A549 (cell line): ENCODE data around the gene SMIM7. TPM values are rescaled to one million over a fixed set of nuclear protein-coding genes. Genes with fewer than 3 reads are reported as not detected.

ENCODE experiments used
- ATAC-seq, 2 experiments: fragments of 200-7000 bp in 1 of 2; fragments of >200 bp in 1 of 2; cut with Nextera tagmentation in 1 of 2; cut with Tn5 transposase in 1 of 2; 3 replicates each; pipeline versions ENCODE4 v1.8.0 to v1.9.1; 2018 to 2020; ENCODE audit warnings: mild to moderate bottlenecking in 1 of 2, moderate library complexity in 1 of 2
- CTCF ChIA-PET: fragments of 300-600 bp; sonication (Branson Sonifier 250); formaldehyde crosslinking; extraction: SDS; loops from one replicate; lab custom pipeline; 2021; ENCODE audit warnings: antibody characterized with exemption, inconsistent platforms; lab: Yijun Ruan, JAX
- POLR2A ChIA-PET: fragments of 350-600 bp; formaldehyde crosslinking; extraction: SDS; loops from one replicate; lab custom pipeline; 2021; ENCODE audit warnings: antibody characterized with exemption, inconsistent platforms; lab: Yijun Ruan, JAX
- DNase-seq, 2 experiments: peaks; one replicate each; pipeline versions ENCODE4 v3.0.0 to v3.0.0-alpha.2; 2011 to 2016; ENCODE audit warnings: low read depth in 1 of 2, low spot score in 1 of 2
- FAIRE-seq: peaks from 2 replicates; lab custom pipeline; 2011; peaks lifted over from hg19 to GRCh38; lab: Jason Lieb, UNC
- H3K27ac ChIP-seq, 2 experiments: fragments of >200 bp; sonication (Bioruptor Twin); formaldehyde crosslinking; 3 replicates each; pipeline ENCODE4 v1.5.1; 2016 to 2017
- H3K4me1 ChIP-seq: fragments of >200 bp; sonication (Bioruptor Twin); formaldehyde crosslinking; 3 replicates; pipeline ENCODE4 v1.6.1; 2016
- H3K4me2 ChIP-seq: fragments of >200 bp; sonication (Bioruptor Twin); formaldehyde crosslinking; 3 replicates; pipeline ENCODE4 v1.6.1; 2016
- H3K4me3 ChIP-seq: fragments of >200 bp; sonication (Bioruptor Twin); formaldehyde crosslinking; 3 replicates; pipeline ENCODE4 v1.5.1; 2016
- H3K9me3 ChIP-seq: fragments of >200 bp; sonication (Bioruptor Twin); formaldehyde crosslinking; 3 replicates; pipeline ENCODE4 v1.6.1; 2016
- BHLHE40 ChIP-seq: IDR thresholded peaks from 2 replicates; pipeline ENCODE4 v1.6.1; 2012; ENCODE audit warnings: low read depth, low read length, inconsistent platforms
- CBX8 ChIP-seq: fragments of 200-600 bp; sonication (generic); IDR thresholded peaks from 2 replicates; pipeline ENCODE4 v1.6.1; 2016
- CHD2 ChIP-seq: fragments of 150-350 bp; IDR thresholded peaks from 2 replicates; pipeline ENCODE4 v1.6.1; 2014; ENCODE audit warnings: low read length; ENCODE audit not compliant: partially characterized antibody
- EP300 ChIP-seq, 2 experiments: fragments of >200 bp; sonication (Bioruptor Twin); formaldehyde crosslinking; IDR thresholded peaks; 2 replicates in 1 of 2; 3 replicates in 1 of 2; pipeline ENCODE4 v1.6.1; 2016 to 2017
- ESRRA ChIP-seq: fragments of 150-350 bp; IDR thresholded peaks from 2 replicates; pipeline ENCODE4 v1.6.1; 2014; ENCODE audit warnings: mild to moderate bottlenecking, low read length, borderline replicate concordance
- FOXS1 ChIP-seq: fragments of 250-450 bp; sonication (Bioruptor Pico); IDR thresholded peaks from 2 replicates; pipeline ENCODE4 v1.5.0; 2020; ENCODE audit warnings: mild to moderate bottlenecking, moderate library complexity
- HEYL ChIP-seq: fragments of 250-450 bp; sonication (Bioruptor Pico); IDR thresholded peaks from 2 replicates; pipeline ENCODE4 v1.8.0; 2021; ENCODE audit warnings: mild to moderate bottlenecking, moderate library complexity
- JUNB ChIP-seq: fragments of >200 bp; sonication (Bioruptor Twin); formaldehyde crosslinking; IDR thresholded peaks from 2 replicates; pipeline ENCODE4 v1.6.1; 2016
- MAFK ChIP-seq: fragments of 450-650 bp; IDR thresholded peaks from 2 replicates; pipeline ENCODE4 v1.6.1; 2014; ENCODE audit not compliant: partially characterized antibody
- MAX ChIP-seq: IDR thresholded peaks from 2 replicates; pipeline ENCODE4 v1.6.1; 2012
- NFE2L2 ChIP-seq: fragments of 150-350 bp; conservative IDR thresholded peaks from 2 replicates; pipeline ENCODE4 v1.6.1; 2014; ENCODE audit warnings: low read length
- NR3C1 ChIP-seq: fragments of >200 bp; sonication (Bioruptor Twin); formaldehyde crosslinking; IDR thresholded peaks from 3 replicates; pipeline ENCODE4 v1.6.1; 2017
- POLR2A ChIP-seq: IDR thresholded peaks from 2 replicates; pipeline ENCODE4 v1.6.1; 2012; ENCODE audit warnings: mild to moderate bottlenecking, low read length
- POLR2AphosphoS2 ChIP-seq: conservative IDR thresholded peaks from 2 replicates; pipeline ENCODE4 v1.6.1; 2012; ENCODE audit warnings: low read length, improper control_type of control experiment, inconsistent platforms
- RAD21 ChIP-seq, 2 experiments: fragments of >200 bp in 1 of 2; sonication (Bioruptor Twin) in 1 of 2; formaldehyde crosslinking in 1 of 2; IDR thresholded peaks in 1 of 2; conservative IDR thresholded peaks in 1 of 2; 2 replicates in 1 of 2; 3 replicates in 1 of 2; pipeline ENCODE4 v1.6.1; 2012 to 2018; ENCODE audit warnings: inconsistent platforms in 1 of 2
- RCOR1 ChIP-seq: fragments of 150-350 bp; IDR thresholded peaks from 2 replicates; pipeline ENCODE4 v1.6.1; 2014; ENCODE audit warnings: antibody characterized with exemption, low read length, low read depth
- REST ChIP-seq: fragments of 200-600 bp; sonication (generic); IDR thresholded peaks from 2 replicates; pipeline ENCODE4 v1.6.1; 2016; ENCODE audit warnings: antibody characterized with exemption, mild to moderate bottlenecking, moderate library complexity
- RNF2 ChIP-seq: fragments of 200-600 bp; sonication (generic); IDR thresholded peaks from 2 replicates; pipeline ENCODE4 v1.6.1; 2016; ENCODE audit warnings: low read depth, mild to moderate bottlenecking, antibody characterized with exemption, moderate library complexity, borderline replicate concordance
- SREBF2 ChIP-seq: fragments of 450-650 bp; IDR thresholded peaks from 2 replicates; pipeline ENCODE4 v1.6.1; 2014; ENCODE audit warnings: mild to moderate bottlenecking, moderate library complexity
- TP53 ChIP-seq: fragments of 250-450 bp; sonication (Bioruptor Pico); IDR thresholded peaks from 2 replicates; pipeline ENCODE4 v1.5.0; 2021; ENCODE audit warnings: mild to moderate bottlenecking, moderate library complexity
- ZC3H11A ChIP-seq: fragments of 450-650 bp; IDR thresholded peaks from 2 replicates; pipeline ENCODE4 v1.6.1; 2014; ENCODE audit warnings: antibody characterized with exemption, mild to moderate bottlenecking
- ZFP36 ChIP-seq: fragments of 450-650 bp; IDR thresholded peaks from 2 replicates; pipeline ENCODE4 v1.6.1; 2014; ENCODE audit warnings: borderline replicate concordance; ENCODE audit not compliant: partially characterized antibody
- ZNF302 ChIP-seq: fragments of 250-450 bp; sonication (Bioruptor Pico); IDR thresholded peaks from 2 replicates; pipeline ENCODE4 v1.9.0; 2021; ENCODE audit warnings: inconsistent platforms, mild to moderate bottlenecking, moderate library complexity
- WGBS: methylation state at CpG from one replicate; pipeline ENCODE4 v1.1.6; 2017; ENCODE audit errors: missing lambda C conversion rate; 5-methylcytosine and 5-hydroxymethylcytosine counted together
- polyA plus RNA-seq, 4 experiments: library from polyadenylated mRNA; depleted of rRNA in 3 of 4; stranded (reverse); fragments of >200 nt; fragmentation: RNase III in 1 of 4; extraction: RNeasy Plus Mini Kit Qiagen cat#74134 plus additional on column Dnase treatment in 1 of 4; gene quantifications; 2 replicates in 3 of 4; 3 replicates in 1 of 4; pipeline ENCODE4 v1.2.3, GENCODE V29; 2011 to 2017
- TF ChIP-seq, protein P1 (sequence below): fragments of >200 bp; sonication (Bioruptor Twin); formaldehyde crosslinking; IDR thresholded peaks from 2 replicates; pipeline ENCODE4 v1.6.1; 2016

The SMIM7 gene
- polyA plus RNA-seq, 2 of the 4 experiments (the other 2 are of a cell fraction): 74.7 to 98.8 TPM

DNA sequence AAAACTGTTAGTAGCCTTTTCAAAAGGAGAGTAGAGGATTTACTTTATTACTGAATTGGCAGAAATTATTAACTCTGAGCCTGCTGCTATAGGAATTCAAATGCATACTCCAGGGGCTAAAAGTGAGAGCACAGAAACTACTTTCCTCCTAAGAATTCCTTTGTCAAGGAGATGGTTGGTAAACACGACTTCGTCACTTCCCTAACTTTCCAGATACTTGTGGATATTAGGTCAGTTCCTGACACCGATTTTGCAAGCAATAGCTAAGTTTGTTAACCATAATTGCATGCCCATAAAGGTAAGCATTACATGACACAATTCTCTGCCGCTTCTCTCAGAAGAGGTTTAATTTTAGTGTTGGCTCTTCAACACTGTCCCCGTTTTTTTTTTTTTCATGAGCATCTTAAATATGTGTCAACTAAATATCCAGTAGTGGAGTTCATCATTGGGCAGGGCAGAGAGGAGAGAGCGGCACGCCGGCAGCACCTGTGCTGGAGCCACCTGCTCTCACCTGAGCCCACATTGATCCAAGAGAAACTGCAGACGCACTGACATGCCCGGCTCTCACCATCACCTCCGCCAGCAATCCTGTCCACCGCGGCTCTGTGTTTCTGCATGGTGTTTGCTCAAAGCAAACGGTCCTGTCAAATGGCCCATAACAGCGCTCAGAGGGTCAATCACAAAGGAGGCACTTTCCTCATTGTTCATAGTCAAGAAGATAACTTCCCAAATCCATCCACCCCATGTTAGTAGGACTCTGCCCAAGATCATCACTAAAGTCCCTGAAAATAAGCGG lies 34.6 kb downstream of the SMIM7 start:
- Histone ChIP-seq H3K4me3 (no peak overlapping the region), H3K9me3 (no peaks in the 10 kb centered on the region), H3K4me1 (peaks cover 15% of the 10 kb centered on the region; the same call in 2 of the 3 replicates), H3K4me2 (no peak overlapping the region), H3K27ac (no peak overlapping the region)
- FAIRE-seq (no peak), DNase-seq (no peak), ATAC-seq (no peak)
- no peak for TF ChIP-seq MAX
- no peak for TF ChIP-seq POLR2A
- TF ChIP-seq HEYL (CRISPR knock-in tag): no peak
- no peak for TF ChIP-seq ZNF302 (CRISPR knock-in tag)
- no peak for TF ChIP-seq RCOR1
- TF ChIP-seq NR3C1: no peak
- no peak for TF ChIP-seq NFE2L2
- TF ChIP-seq ZFP36: no peak
- no peak for TF ChIP-seq SREBF2
- TF ChIP-seq JUNB: no peak
- TF ChIP-seq CBX8: no peak
- TF ChIP-seq RNF2: no peak
- no peak for TF ChIP-seq BHLHE40
- TF ChIP-seq FOXS1 (CRISPR knock-in tag): no peak
- no peak for TF ChIP-seq MAFK
- ChIA-PET CTCF (interaction anchor here (1.3 kb wide), 1 partner anchor 11 kb away, joined by 4 read pairs; no protein-coding TSS in a partner anchor), POLR2A (no interaction called here)
- 83% methylated on average over 14 of the region's 16 CpGs for WGBS

GRCh38 chr19:16624236-16624635 lies 35.7 kb downstream of the SMIM7 start:
- Histone ChIP-seq H3K4me2 (no peak overlapping the region), H3K9me3 (no peaks in the 10 kb centered on the region), H3K4me1 (peaks cover 12% of the 10 kb centered on the region; the same call in 2 of the 3 replicates), H3K4me3 (no peak overlapping the region), H3K27ac (no peak overlapping the region)
- ChIA-PET POLR2A (no interaction called here), CTCF (interaction anchor here (0.6 to 1.3 kb wide), 2 partner anchors 12 to 25 kb away, joined by 4 to 6 read pairs; no protein-coding TSS in a partner anchor)
- TF ChIP-seq, protein P1, sequence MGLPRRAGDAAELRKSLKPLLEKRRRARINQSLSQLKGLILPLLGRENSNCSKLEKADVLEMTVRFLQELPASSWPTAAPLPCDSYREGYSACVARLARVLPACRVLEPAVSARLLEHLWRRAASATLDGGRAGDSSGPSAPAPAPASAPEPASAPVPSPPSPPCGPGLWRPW: no peak
- TF ChIP-seq RAD21 (conservative IDR thresholded peaks at IDR 0.05 in 1 of 2, IDR thresholded peaks at IDR 0.05 in 1 of 2) (no peak), POLR2AphosphoS2 (no peak), ZNF302 (CRISPR knock-in tag) (no peak), ZC3H11A (no peak), FOXS1 (CRISPR knock-in tag) (no peak), REST (no peak), EP300 (IDR thresholded peaks at IDR 0.05) (no peak), TP53 (CRISPR knock-in tag) (no peak), CHD2 (no peak), ESRRA (no peak)
- DNase-seq: no peak
- ATAC-seq: no peak
- FAIRE-seq: no peak
- 90% methylated on average over 10 of the region's 10 CpGs for WGBS
